HUES64 (cell line): ENCODE measurements around the gene ERC2.

Experiments
- H3K27ac ChIP-seq: 2 replicates; pipeline ENCODE4 v1.7.0; 2013; ENCODE audit warnings: low read depth, low read length, inconsistent platforms
- H3K27me3 ChIP-seq: 2 replicates; pipeline ENCODE4 v1.6.1; 2013; ENCODE audit warnings: mild to moderate bottlenecking, low read length; ENCODE audit not compliant: insufficient read depth
- H3K36me3 ChIP-seq: 2 replicates; pipeline ENCODE4 v1.6.1; 2013; ENCODE audit warnings: mild to moderate bottlenecking, low read length; ENCODE audit not compliant: insufficient read depth
- H3K4me1 ChIP-seq: 2 replicates; pipeline ENCODE4 v1.6.1; 2013; ENCODE audit warnings: mild to moderate bottlenecking, low read length, moderate library complexity; ENCODE audit not compliant: insufficient read depth
- H3K4me3 ChIP-seq: 2 replicates; pipeline ENCODE4 v1.5.1; 2013; ENCODE audit warnings: mild to moderate bottlenecking, low read length, moderate library complexity
- H3K9ac ChIP-seq: 2 replicates; pipeline ENCODE4 v1.6.1; 2013; ENCODE audit warnings: mild to moderate bottlenecking, low read depth, low read length
- H3K9me3 ChIP-seq: 2 replicates; pipeline ENCODE4 v1.6.1; 2013; ENCODE audit warnings: low read depth, low read length; ENCODE audit not compliant: insufficient read depth
- WGBS: fragments of 150-250, 120-280 bp; methylation state at CpG from one replicate; pipeline ENCODE4 v1.1.7; 2013; ENCODE audit warnings: missing lambda C conversion rate; 5-methylcytosine and 5-hydroxymethylcytosine counted together

ERC2 gene

DNA sequence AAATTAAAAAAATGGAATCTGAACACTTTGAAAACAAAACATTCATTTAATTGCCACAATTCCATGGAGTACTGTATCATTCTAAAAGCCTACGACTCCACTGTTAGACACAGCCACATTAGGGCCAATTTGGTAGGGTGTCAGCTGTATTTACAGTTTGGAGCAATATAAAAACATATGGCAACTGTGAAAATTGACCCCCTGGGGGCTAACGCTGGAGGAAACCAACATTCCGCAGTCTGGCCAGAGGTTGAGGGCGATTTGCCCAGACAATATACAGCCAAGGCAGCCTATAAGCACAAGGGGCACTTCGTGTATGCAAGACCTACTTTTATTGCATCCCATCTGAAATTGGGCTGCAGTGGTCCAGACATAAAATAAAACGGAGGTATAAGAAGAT is 504.7 kb downstream of the ERC2 start:
- 96% methylated on average over 6 of the region's 6 CpGs for WGBS
- no peaks in the 10 kb centered on the region for H3K4me1 ChIP-seq
- no peak overlapping the region for H3K9ac ChIP-seq
- H3K27ac ChIP-seq: no peak overlapping the region
- no peaks in the 10 kb centered on the region for H3K27me3 ChIP-seq
- H3K4me3 ChIP-seq: no peak overlapping the region
- no peaks in the 10 kb centered on the region for H3K9me3 ChIP-seq
- H3K36me3 ChIP-seq: no peaks in the 10 kb centered on the region

DNA sequence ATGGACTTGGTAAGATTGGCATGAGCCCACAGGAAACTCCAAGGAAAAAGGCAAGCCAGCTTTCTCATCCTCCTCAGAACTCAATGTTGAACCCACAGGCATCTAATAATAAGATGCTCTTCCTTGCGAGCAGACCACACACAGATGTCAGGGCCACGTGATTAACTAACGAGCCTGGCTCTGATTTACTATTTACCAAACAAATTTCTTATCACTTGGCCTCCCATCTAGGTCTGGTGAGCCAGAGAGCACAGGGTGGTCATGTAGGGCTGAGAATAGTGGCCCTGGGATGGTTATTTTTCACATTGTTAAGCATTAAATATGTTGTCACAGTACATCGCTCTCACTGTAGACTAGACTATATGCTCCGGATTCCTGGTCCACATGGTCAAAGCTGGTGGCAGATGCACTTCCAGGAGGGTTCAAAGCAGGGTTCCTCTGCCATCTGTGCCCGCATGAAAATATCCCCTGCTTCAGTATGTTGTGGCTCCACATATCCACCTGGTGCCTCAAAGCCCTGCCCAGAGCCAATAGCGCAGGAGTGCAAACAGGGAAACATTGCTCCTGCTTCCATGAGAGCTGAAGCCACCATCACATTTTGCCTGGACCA is 508.7 kb downstream of the ERC2 start:
- no peak overlapping the region for H3K27ac ChIP-seq
- WGBS: 79% methylated on average over 7 of the region's 7 CpGs
- no peaks in the 10 kb centered on the region for H3K9me3 ChIP-seq
- H3K4me1 ChIP-seq: no peaks in the 10 kb centered on the region
- H3K27me3 ChIP-seq: no peaks in the 10 kb centered on the region
- H3K4me3 ChIP-seq: no peak overlapping the region
- no peak overlapping the region for H3K9ac ChIP-seq
- no peaks in the 10 kb centered on the region for H3K36me3 ChIP-seq

DNA sequence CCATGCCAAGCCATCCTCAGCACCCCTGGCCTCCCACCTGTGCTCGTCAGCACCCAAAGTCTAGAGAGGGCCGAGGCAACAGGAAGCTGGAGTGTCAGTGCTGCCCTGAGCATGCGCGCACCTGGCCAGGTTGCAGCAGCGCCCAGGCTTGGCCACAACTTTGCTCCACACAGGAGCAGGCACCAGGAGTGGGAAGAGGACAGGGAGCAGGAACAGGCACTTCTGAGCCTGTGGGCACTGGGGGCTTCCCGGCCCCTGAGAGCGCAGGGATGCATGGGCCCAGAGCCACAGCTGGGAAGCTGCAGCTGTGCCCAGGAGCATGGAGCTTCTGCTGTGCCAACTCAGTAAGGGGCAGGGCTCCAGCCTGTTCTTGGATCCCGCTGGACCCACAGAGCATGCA is 509.7 kb downstream of the ERC2 start:
- Histone ChIP-seq H3K36me3 (no peaks in the 10 kb centered on the region), H3K27ac (no peak overlapping the region), H3K4me1 (no peaks in the 10 kb centered on the region), H3K9me3 (no peaks in the 10 kb centered on the region), H3K9ac (no peak overlapping the region), H3K4me3 (no peak overlapping the region), H3K27me3 (no peaks in the 10 kb centered on the region)
- WGBS: 96% methylated on average over 8 of the region's 8 CpGs

DNA sequence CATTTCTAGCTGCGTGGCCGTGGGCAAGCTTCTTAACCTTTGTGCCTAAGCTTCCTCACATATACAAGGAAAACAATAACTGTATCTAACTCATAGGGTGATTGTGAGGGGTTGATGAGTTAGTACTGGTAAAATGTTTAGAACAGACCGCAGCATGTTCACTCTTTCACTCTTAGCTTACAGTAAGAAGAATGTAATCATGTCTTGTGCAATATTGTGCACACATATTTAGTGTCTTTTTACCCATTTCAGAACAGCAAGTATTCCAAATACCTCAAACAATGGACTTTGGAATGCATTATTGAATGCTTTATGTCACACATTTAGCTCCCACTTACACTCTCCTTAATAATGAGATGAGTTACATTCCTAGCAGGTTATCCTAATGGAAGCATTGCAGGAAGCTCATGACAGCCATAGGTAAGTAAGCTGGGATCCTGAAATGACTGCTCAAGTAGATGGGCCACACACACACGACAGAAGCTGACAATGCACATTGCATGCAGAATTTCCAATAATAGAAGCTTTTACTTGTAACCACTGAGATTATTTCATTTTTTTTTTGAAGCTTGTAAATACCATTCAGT is 512.3 kb downstream of the ERC2 start:
- Histone ChIP-seq H3K4me3 (no peak overlapping the region), H3K27ac (no peak overlapping the region), H3K36me3 (no peaks in the 10 kb centered on the region), H3K9me3 (no peaks in the 10 kb centered on the region), H3K9ac (no peak overlapping the region), H3K4me1 (no peaks in the 10 kb centered on the region), H3K27me3 (no peaks in the 10 kb centered on the region)
- 89% methylated on average over 3 of the region's 4 CpGs for WGBS

DNA sequence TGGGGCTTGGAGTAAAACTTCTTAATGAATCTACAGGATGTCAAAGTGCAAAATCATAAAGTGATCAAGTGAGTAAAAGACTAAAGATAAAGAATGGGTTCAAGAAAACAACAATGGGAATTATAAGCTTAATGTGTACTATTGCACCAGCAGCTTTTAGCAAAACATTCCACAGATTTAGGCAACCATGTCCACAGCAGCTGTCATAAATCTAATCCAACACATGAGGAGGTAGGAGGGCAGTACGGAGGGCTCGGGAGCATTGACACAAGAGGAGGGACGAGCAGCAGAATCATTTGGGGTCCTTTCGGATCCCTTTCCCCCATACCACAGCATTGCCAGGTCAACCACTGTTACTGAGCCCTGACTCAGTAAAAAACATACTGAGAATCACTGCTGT is 516.9 kb downstream of the ERC2 start:
- no peaks in the 10 kb centered on the region for H3K4me1 ChIP-seq
- 90% methylated on average over 4 of the region's 4 CpGs for WGBS
- H3K27ac ChIP-seq: no peak overlapping the region
- H3K4me3 ChIP-seq: no peak overlapping the region
- H3K27me3 ChIP-seq: no peaks in the 10 kb centered on the region
- H3K9ac ChIP-seq: no peak overlapping the region
- no peaks in the 10 kb centered on the region for H3K9me3 ChIP-seq
- H3K36me3 ChIP-seq: 0 out of 2 replicates have a peak, but pooled peaks cover 5% of the 10 kb centered on the region

DNA sequence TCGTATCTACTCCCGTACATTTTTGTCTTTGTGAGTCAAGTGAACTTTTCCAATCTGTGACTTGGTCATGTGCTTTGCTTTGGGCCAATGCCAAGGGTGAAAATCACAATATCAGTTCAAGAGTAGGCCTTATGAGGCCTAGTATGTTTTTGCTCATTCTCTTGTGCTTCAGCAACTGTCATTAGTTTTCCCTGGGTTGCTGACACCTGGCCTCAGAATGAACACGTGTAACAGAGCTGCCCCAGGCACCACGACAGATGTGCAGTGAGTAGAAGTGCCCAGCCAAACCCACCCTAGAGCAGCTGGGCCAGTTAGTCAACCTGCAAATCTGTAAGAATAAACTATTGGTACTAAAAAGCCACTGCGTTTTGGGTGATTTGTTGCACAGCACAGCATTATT is 520.9 kb downstream of the ERC2 start:
- H3K4me1 ChIP-seq: no peaks in the 10 kb centered on the region
- H3K27me3 ChIP-seq: no peaks in the 10 kb centered on the region
- no peak overlapping the region for H3K9ac ChIP-seq

DNA sequence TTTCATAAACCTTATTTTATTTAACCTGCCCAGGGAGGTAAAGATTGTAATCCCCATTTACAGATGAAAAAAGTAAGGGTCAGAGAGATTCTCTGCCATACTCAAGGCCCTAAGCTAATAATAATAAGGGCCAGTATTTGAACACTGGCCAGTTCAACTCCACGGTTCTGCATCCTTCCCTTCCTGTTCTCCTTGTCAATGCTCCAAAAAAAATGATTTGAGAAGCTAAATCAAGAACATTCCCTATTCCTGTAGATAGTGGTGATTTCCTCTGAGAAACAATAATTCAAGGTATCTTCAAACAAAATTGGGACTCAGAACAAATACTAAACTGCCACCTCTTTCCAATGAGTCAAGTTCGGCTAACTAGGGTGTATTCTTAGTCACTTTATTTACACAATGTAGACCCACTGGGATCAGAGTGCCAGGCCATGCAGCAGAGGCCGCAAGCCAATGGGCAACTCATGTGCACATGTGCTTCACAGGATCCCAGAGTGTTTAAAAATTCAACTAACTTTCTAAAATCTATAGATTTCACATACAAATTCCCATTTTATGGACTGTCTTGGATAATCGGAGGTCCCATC is 521.6 kb downstream of the ERC2 start:
- whole genome bisulfite sequencing: 94% methylated on average over 4 of the region's 4 CpGs
- no peak overlapping the region for H3K9ac ChIP-seq
- H3K4me3 ChIP-seq: no peak overlapping the region
- H3K4me1 ChIP-seq: no peaks in the 10 kb centered on the region
- 0 out of 2 replicates have a peak, but pooled peaks cover 5% of the 10 kb centered on the region for H3K36me3 ChIP-seq
- H3K27me3 ChIP-seq: no peaks in the 10 kb centered on the region
- H3K27ac ChIP-seq: no peak overlapping the region
- no peaks in the 10 kb centered on the region for H3K9me3 ChIP-seq

More for the DNA sequence above, 520.9 kb downstream of the ERC2 start:
- 0 out of 2 replicates have a peak, but pooled peaks cover 5% of the 10 kb centered on the region for H3K36me3 ChIP-seq
- H3K9me3 ChIP-seq: no peaks in the 10 kb centered on the region
- no peak overlapping the region for H3K4me3 ChIP-seq
- no peak overlapping the region for H3K27ac ChIP-seq
- WGBS: 93% methylated on average over 5 of the region's 5 CpGs

DNA sequence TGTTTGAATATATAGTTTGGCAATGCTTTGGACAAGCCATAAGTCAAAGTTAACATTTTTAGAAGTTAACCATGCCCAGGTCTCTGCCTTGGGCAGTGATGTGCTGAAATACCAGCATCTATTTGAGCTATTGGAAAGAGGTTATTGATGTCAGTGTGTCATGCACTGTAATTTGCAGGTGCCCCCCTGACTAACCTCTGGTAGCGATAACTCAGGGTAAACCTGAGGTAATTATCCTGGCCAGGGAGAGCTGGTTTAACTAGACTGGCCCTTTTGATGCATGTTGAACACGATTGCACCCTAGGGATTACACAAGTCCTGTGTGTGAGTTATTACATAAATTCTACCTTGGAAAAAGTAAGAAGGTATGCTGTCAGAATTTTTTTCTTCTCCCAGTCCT is 525.4 kb downstream of the ERC2 start:
- Histone ChIP-seq H3K27ac (no peak overlapping the region), H3K36me3 (no peaks in the 10 kb centered on the region), H3K4me1 (no peaks in the 10 kb centered on the region), H3K9ac (no peak overlapping the region), H3K4me3 (no peak overlapping the region), H3K9me3 (no peaks in the 10 kb centered on the region), H3K27me3 (no peaks in the 10 kb centered on the region)
- 89% methylated on average over 2 of the region's 2 CpGs for WGBS

DNA sequence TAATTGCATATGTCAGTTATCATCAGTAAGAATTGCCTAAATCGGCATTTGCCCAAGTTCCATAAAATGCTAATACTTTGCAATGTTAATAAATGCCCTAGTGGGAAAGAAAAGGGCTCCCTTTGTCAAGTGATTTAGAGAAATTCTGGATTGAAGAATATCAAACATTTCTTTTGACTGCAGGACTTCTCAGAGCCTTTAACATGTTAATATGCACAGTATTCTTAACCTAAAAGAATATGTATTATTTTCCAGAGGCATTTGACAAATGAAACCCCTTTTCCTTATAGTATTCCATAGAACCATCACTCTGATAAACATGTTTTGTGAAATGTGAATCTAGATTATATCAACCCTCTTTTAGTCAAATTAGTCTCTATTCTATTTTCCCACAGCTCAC is 529.0 kb downstream of the ERC2 start:
- WGBS: 90% methylated on average over 1 of the region's 1 CpG
- no peaks in the 10 kb centered on the region for H3K9me3 ChIP-seq

DNA sequence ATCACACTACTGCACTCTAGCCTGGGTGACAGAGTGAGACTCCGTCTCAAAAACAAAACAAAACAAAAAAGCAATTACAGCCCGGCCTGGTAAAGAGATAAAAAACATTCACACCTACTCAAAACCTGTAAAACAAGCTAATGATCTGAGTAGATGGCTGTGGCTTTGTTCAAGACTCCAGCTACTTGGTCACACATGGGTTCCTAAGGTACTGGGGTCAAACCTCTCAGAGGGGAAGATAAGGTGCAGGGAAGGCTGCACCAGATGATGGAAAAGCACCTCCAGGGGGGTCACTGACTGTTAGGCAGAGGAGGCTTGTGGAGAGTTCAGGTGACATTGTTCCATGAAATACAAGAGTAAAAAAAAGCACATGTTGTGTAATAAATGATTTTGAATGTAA is 531.0 kb downstream of the ERC2 start:
- Histone ChIP-seq H3K36me3 (no peaks in the 10 kb centered on the region), H3K4me3 (no peak overlapping the region), H3K9me3 (no peaks in the 10 kb centered on the region), H3K27ac (no peak overlapping the region), H3K9ac (no peak overlapping the region), H3K4me1 (no peaks in the 10 kb centered on the region), H3K27me3 (no peaks in the 10 kb centered on the region)
- WGBS: 88% methylated on average over 2 of the region's 2 CpGs

More for the DNA sequence above, 529.0 kb downstream of the ERC2 start:
- Histone ChIP-seq H3K27me3 (no peaks in the 10 kb centered on the region), H3K9ac (no peak overlapping the region), H3K27ac (no peak overlapping the region), H3K4me1 (no peaks in the 10 kb centered on the region), H3K36me3 (no peaks in the 10 kb centered on the region), H3K4me3 (no peak overlapping the region)

DNA sequence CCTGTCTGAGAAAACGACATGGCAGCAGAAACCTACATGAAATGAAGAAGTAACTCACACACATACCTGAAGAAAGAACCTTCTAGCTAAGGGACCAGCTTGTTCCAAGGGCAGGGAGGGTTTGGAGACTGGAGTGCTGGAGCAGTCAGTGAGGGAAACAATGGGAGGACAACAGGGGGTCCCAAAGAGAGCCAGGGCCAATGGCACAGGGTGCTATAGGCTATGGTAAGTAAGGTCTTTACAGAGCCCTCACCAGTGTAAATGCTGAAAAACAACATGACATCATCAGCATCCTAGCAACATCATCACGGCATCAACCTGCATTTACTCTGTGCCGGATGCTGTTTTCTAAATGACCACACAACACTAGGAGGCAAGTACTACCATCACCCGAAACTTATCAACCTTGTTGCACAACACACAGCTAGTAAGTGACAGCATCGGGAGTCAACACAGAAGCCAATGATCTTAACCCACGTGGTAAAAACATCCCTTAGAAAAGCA is 531.7 kb downstream of the ERC2 start:
- no peak overlapping the region for H3K27ac ChIP-seq
- H3K9me3 ChIP-seq: no peaks in the 10 kb centered on the region
- no peaks in the 10 kb centered on the region for H3K27me3 ChIP-seq
- H3K4me3 ChIP-seq: no peak overlapping the region
- H3K36me3 ChIP-seq: no peaks in the 10 kb centered on the region
- H3K4me1 ChIP-seq: no peaks in the 10 kb centered on the region
- no peak overlapping the region for H3K9ac ChIP-seq
- WGBS: 86% methylated on average over 6 of the region's 6 CpGs
